ENCODE results near the gene GSS. TPM values are rescaled to one million over a fixed set of nuclear protein-coding genes. Genes with fewer than 3 reads are reported as not detected.
A peak's percentile ranks its signal among the peaks of the same experiment; 100 is the strongest.

GSS gene
- total and polyA plus RNA-seq, 11 donors = 17.8 to 38.7 (median 27.6) TPM

GRCh38 chr20:34976286-34976685 lies 20.7 kb upstream of the GSS start:
- TF ChIP-seq CTCF (IDR thresholded peaks at IDR 0.05) = no peak
- TF ChIP-seq POLR2A (IDR thresholded peaks at IDR 0.05) = no peak
- peak overlapping the region in 9 of 12 donors; percentile 72 to 99 (median 94) for H3K27ac ChIP-seq
- no peaks in the 10 kb centered on the region for H3K27me3 ChIP-seq
- H3K4me3 ChIP-seq = no peak overlapping the region
- no peak for DNase-seq
- peaks cover 0 to 8% (median 0%) of the 10 kb centered on the region in 9 donors for H3K36me3 ChIP-seq
- ATAC-seq = no peak
- 66 to 77% (median 74%) methylated on average over 12 of the region's 12 CpGs for WGBS, 4 donors
- no peaks in the 10 kb centered on the region for H3K9me3 ChIP-seq
- intact Hi-C loops (cut with DNase I) = no loop called here
- peaks cover 0 to 21% (median 4%) of the 10 kb centered on the region in 12 donors for H3K4me1 ChIP-seq

GRCh38 chr20:34974246-34974645 lies 18.6 kb upstream of the GSS start:
- Histone ChIP-seq H3K9me3 (no peaks in the 10 kb centered on the region), H3K27ac (no peak overlapping the region), H3K4me3 (no peak overlapping the region), H3K36me3 (no peaks in the 10 kb centered on the region), H3K4me1 (peaks cover 0 to 25% (median 4%) of the 10 kb centered on the region in 12 donors), H3K27me3 (no peaks in the 10 kb centered on the region)
- ATAC-seq (no peak), DNase-seq (no peak)
- no peak for TF ChIP-seq CTCF (IDR thresholded peaks at IDR 0.05)
- TF ChIP-seq POLR2A (IDR thresholded peaks at IDR 0.05) = no peak
- intact Hi-C loops (cut with DNase I) = no loop called here
- whole genome bisulfite sequencing, 4 donors = 61 to 76% (median 74%) methylated on average over 4 of the region's 4 CpGs

- no peak for TF ChIP-seq POLR2A (IDR thresholded peaks at IDR 0.05)
- TF ChIP-seq CTCF (IDR thresholded peaks at IDR 0.05) = no peak
- no peaks in the 10 kb centered on the region for H3K27me3 ChIP-seq
- no peak overlapping the region for H3K27ac ChIP-seq
- no peaks in the 10 kb centered on the region for H3K9me3 ChIP-seq
- peaks cover 0 to 32% (median 10%) of the 10 kb centered on the region in 12 donors for H3K4me1 ChIP-seq
- no peak overlapping the region for H3K4me3 ChIP-seq
- intact Hi-C loops (cut with DNase I) = no loop called here
- ATAC-seq = no peak
- no peaks in the 10 kb centered on the region for H3K36me3 ChIP-seq
- WGBS, 4 donors = 85 to 92% (median 86%) methylated on average over 10 of the region's 10 CpGs
- no peak for DNase-seq
These were observed 16.1 kb upstream of the GSS start for GRCh38 chr20:34971561-34972235.

- Histone ChIP-seq H3K4me1 (peaks cover 0 to 27% (median 7%) of the 10 kb centered on the region in 12 donors), H3K36me3 (no peaks in the 10 kb centered on the region), H3K9me3 (no peaks in the 10 kb centered on the region), H3K27me3 (no peaks in the 10 kb centered on the region), H3K27ac (peak overlapping the region in 1 of 12 donors; percentile 78), H3K4me3 (no peak overlapping the region)
- no peak for TF ChIP-seq CTCF (IDR thresholded peaks at IDR 0.05)
- TF ChIP-seq POLR2A (IDR thresholded peaks at IDR 0.05) = no peak
- no peak for DNase-seq
- no peak for ATAC-seq
- intact Hi-C loops (cut with DNase I) = no loop called here
- 92 to 95% (median 93%) methylated on average over 9 of the region's 9 CpGs for WGBS, 4 donors
These were observed 15.4 kb upstream of the GSS start for GRCh38 chr20:34970846-34971560.

Measured in heart left ventricle (tissue), 16 donors.